HG03064 (cell line): ENCODE data around the gene OR10G7.
"Not testable (repeated sequence)": the region's sequence is repeated elsewhere in the genome, so short reads cannot be mapped to it uniquely, and the experiment has no call there.

Source experiments
- ATAC-seq: cut with Tn5 transposase; IDR thresholded peaks from one replicate; pipeline ENCODE4 v1.9.1; 2021; ENCODE audit warnings: low read depth; ENCODE audit not compliant: unreplicated experiment

Gene OR10G7

GRCh38 chr11:124043420-124043819, 2.3 kb upstream of the OR10G7 start:
- ATAC-seq, result no peak

- ATAC-seq, result no peak
Observed at GRCh38 chr11:124039557-124039956, 1.6 kb downstream of the OR10G7 start.

- no peak for ATAC-seq
Observed at GRCh38 chr11:124036666-124037065, 4.5 kb downstream of the OR10G7 start.

- no peak for ATAC-seq
Observed at GRCh38 chr11:124026498-124026897, 14.6 kb downstream of the OR10G7 start, which contains the start of gene OR10G8. Gene OR10G8, plus strand, starts transcription at chr11:124026798. Its CDS starts 2,825 bp downstream, at chr11:124029623.

- not testable (repeated sequence) for ATAC-seq
Observed at GRCh38 chr11:124015837-124016236, 25.3 kb downstream of the OR10G7 start.

GRCh38 chr11:124012697-124013096, 28.4 kb downstream of the OR10G7 start, which contains the start of gene OR10G4:
Gene OR10G4, plus strand, starts transcription at chr11:124012997. Its CDS starts 2,578 bp downstream, at chr11:124015575.
- no peak for ATAC-seq

GRCh38 chr11:123995119-123995518, 46.0 kb downstream of the OR10G7 start, which contains the start of gene OR10G6:
Gene OR10G6, minus strand, starts transcription at chr11:123995161. Its CDS starts 0 bp downstream, at chr11:123995161.
- no peak for ATAC-seq
